HepG2 (cell line): ENCODE results near the gene FAM114A2. TPM values are rescaled to one million over a fixed set of nuclear protein-coding genes. Genes with fewer than 3 reads are reported as not detected.

ENCODE experiments used
- ATAC-seq: fragments of 200-7000 bp; cut with Tn5 transposase; 3 replicates; pipeline ENCODE4 v1.9.1; 2020; ENCODE audit warnings: mild to moderate bottlenecking, moderate library complexity
- BruUV-seq: library from RNA; stranded (reverse); fragments of 400-500 nt; replicated peaks from 2 replicates; lab custom pipeline; 2021; lab: Mats Ljungman, UMichigan
- CTCF ChIA-PET: fragments of 300-600 bp; formaldehyde crosslinking; extraction: SDS; loops from one replicate; lab custom pipeline; 2021; ENCODE audit warnings: low total read pairs, inconsistent platforms, low intra/inter-chr PET ratio; lab: Yijun Ruan, JAX
- POLR2A ChIA-PET: fragments of 350-600 bp; sonication (Branson Sonifier 250); formaldehyde crosslinking; loops from one replicate; lab custom pipeline; 2020; ENCODE audit warnings: antibody characterized with exemption, inconsistent platforms; lab: Yijun Ruan, JAX
- DNase-seq: peaks from one replicate; pipeline ENCODE4 v3.0.0-alpha.2; 2015; ENCODE audit warnings: low spot score
- FAIRE-seq: peaks from 3 replicates; lab custom pipeline; 2011; peaks lifted over from hg19 to GRCh38; lab: Jason Lieb, UNC
- H2AFZ ChIP-seq: one replicate; pipeline ENCODE4 v1.6.1; 2011; ENCODE audit warnings: low read length, inconsistent platforms
- H3K27ac ChIP-seq: fragments of 300-600 bp; 3 replicates; pipeline ENCODE4 v1.8.0; 2011; ENCODE audit warnings: mixed run types, mild to moderate bottlenecking, mixed read lengths, low read length, inconsistent platforms; ENCODE audit not compliant: insufficient read depth; ENCODE audit errors: extremely low read length
- H3K27me3 ChIP-seq, 2 experiments: fragments of 200-600 bp in 1 of 2; 2 replicates in 1 of 2; 3 replicates in 1 of 2; pipeline versions ENCODE4 v1.6.0 to v1.8.0; 2011; ENCODE audit warnings: low read length in 2 of 2, mild to moderate bottlenecking in 2 of 2, moderate library complexity in 2 of 2, inconsistent platforms in 1 of 2; ENCODE audit not compliant: insufficient read depth in 2 of 2, control insufficient read depth in 1 of 2
- H3K36me3 ChIP-seq, 2 experiments: fragments of 200-600 bp in 1 of 2; replicated peaks in 1 of 2; 2 replicates in 1 of 2; 3 replicates in 1 of 2; pipeline versions ENCODE4 v1.5.1 to v1.8.0; 2011; ENCODE audit warnings: low read length in 2 of 2, inconsistent platforms in 1 of 2; ENCODE audit not compliant: insufficient read depth in 2 of 2, control insufficient read depth in 1 of 2
- H3K4me1 ChIP-seq: 2 replicates; pipeline ENCODE4 v1.5.1; 2012; ENCODE audit warnings: low read length, inconsistent platforms; ENCODE audit not compliant: insufficient read depth
- H3K4me2 ChIP-seq: 2 replicates; pipeline ENCODE4 v1.6.0; 2011; ENCODE audit warnings: low read depth, low read length, inconsistent platforms
- H3K4me3 ChIP-seq, 3 experiments: fragments of 200-600 bp in 1 of 3; sonication (generic), shearing (Covaris generic) in 1 of 3; replicated peaks in 1 of 3; 2 replicates each; pipeline ENCODE4 v1.5.1; 2011 to 2016; ENCODE audit warnings: low read length in 3 of 3, inconsistent platforms in 2 of 3, low read depth in 2 of 3, mild to moderate bottlenecking in 2 of 3, control low read depth in 1 of 3, mixed read lengths in 1 of 3; ENCODE audit not compliant: insufficient read depth in 1 of 3
- H3K79me2 ChIP-seq: one replicate; pipeline ENCODE4 v1.6.1; 2011; ENCODE audit warnings: low read length, inconsistent platforms; ENCODE audit not compliant: insufficient read depth
- H3K9ac ChIP-seq: 2 replicates; pipeline ENCODE4 v1.6.0; 2011; ENCODE audit warnings: mild to moderate bottlenecking, low read depth, low read length, inconsistent platforms; ENCODE audit not compliant: insufficient read depth
- H3K9me3 ChIP-seq: 2 replicates; pipeline ENCODE4 v1.5.1; 2012; ENCODE audit warnings: mild to moderate bottlenecking, low read length
- H4K20me1 ChIP-seq: 2 replicates; pipeline ENCODE4 v1.6.0; 2011; ENCODE audit warnings: inconsistent platforms, mild to moderate bottlenecking, low read length, moderate library complexity; ENCODE audit not compliant: insufficient read depth
- CREBL2 ChIP-seq: sonication (generic); formaldehyde crosslinking; IDR thresholded peaks from 2 replicates; pipeline ENCODE4 v1.8.1; 2023; ENCODE audit warnings: missing genetic modification reagents, mild to moderate bottlenecking, borderline replicate concordance
- DNMT1 ChIP-seq: sonication (generic); formaldehyde crosslinking; IDR thresholded peaks from 2 replicates; pipeline ENCODE4 v1.5.1; 2020; ENCODE audit warnings: mild to moderate bottlenecking, missing genetic modification reagents
- DR1 ChIP-seq: sonication (generic); formaldehyde crosslinking; IDR thresholded peaks from 2 replicates; pipeline ENCODE4 v1.8.0; 2021; ENCODE audit warnings: mild to moderate bottlenecking, missing genetic modification reagents, inconsistent platforms
- JUNB ChIP-seq: sonication (generic); formaldehyde crosslinking; IDR thresholded peaks from 2 replicates; pipeline ENCODE4 v1.8.0; 2022; ENCODE audit warnings: missing genetic modification reagents, mild to moderate bottlenecking, borderline replicate concordance
- NFAT5 ChIP-seq: sonication (generic); formaldehyde crosslinking; IDR thresholded peaks from 2 replicates; pipeline ENCODE4 v1.4.0; 2020; ENCODE audit warnings: missing genetic modification reagents
- NR3C1 ChIP-seq: sonication (generic); formaldehyde crosslinking; IDR thresholded peaks from 2 replicates; pipeline ENCODE4 v1.4.0; 2020; ENCODE audit warnings: missing genetic modification reagents
- PHF5A ChIP-seq: IDR thresholded peaks from one replicate; pipeline ENCODE4 v1.6.1; 2018; ENCODE audit warnings: low read depth, missing genetic modification reagents; ENCODE audit not compliant: unreplicated experiment
- TARDBP ChIP-seq: sonication (generic); formaldehyde crosslinking; IDR thresholded peaks from 2 replicates; pipeline ENCODE4 v1.8.0; 2022; ENCODE audit warnings: mild to moderate bottlenecking, missing genetic modification reagents
- TFE3 ChIP-seq: IDR thresholded peaks from 2 replicates; pipeline ENCODE4 v1.6.1; 2016
- ZHX1 ChIP-seq: sonication (generic); formaldehyde crosslinking; IDR thresholded peaks from 2 replicates; pipeline ENCODE4 v1.8.1; 2022; ENCODE audit warnings: low read depth, mild to moderate bottlenecking, missing genetic modification reagents
- ZNF790 ChIP-seq: sonication (generic); formaldehyde crosslinking; IDR thresholded peaks from 2 replicates; pipeline ENCODE4 v1.8.0; 2022; ENCODE audit warnings: missing genetic modification reagents, mild to moderate bottlenecking, borderline replicate concordance
- WGBS: methylation state at CpG from one replicate; pipeline ENCODE4 v1.1.6; 2017; ENCODE audit warnings: low lambda C conversion rate; 5-methylcytosine and 5-hydroxymethylcytosine counted together
- in situ Hi-C: cut with HindIII; loops from 2 replicates; pipeline ENCODE4 v1.10.0; 2017; ENCODE audit warnings: low pct_unique_long_range_greater_than_20kb; ENCODE audit not compliant: extremely low pct_ligation_motif_present
- intact Hi-C: fragments of 100-400 bp; cut with micrococcal nuclease; formaldehyde crosslinking; loops from one replicate; pipeline ENCODE4 v1.10.0; 2022; ENCODE audit not compliant: unreplicated experiment
- polyA plus RNA-seq, 8 experiments: library from polyadenylated mRNA; depleted of rRNA in 3 of 8; stranded (reverse) in 7 of 8; unstranded in 1 of 8; fragments of >200 nt; fragmentation: Illumina TruSeq in 4 of 8; extraction: Trizol in 4 of 8; gene quantifications; 2 replicates each; pipeline versions ENCODE4 v1.2.1 to v1.2.3, GENCODE V29; 2011 to 2016; ENCODE audit warnings: low read depth in 4 of 8, missing spikeins in 1 of 8, mixed read lengths in 1 of 8; ENCODE audit not compliant: insufficient read depth in 1 of 8
- total RNA-seq, 5 experiments: library from RNA; depleted of rRNA; stranded (reverse); fragments of >200 nt; fragmentation: Illumina TruSeq; extraction: Trizol; gene quantifications; 2 replicates each; pipeline ENCODE4 v1.2.3, GENCODE V29; 2016; ENCODE audit warnings: low read depth in 1 of 5

FAM114A2 gene
- total and polyA plus RNA-seq, 2 of the 13 experiments (the other 11 are each of a cell fraction or from before 2014, with no cell fraction given) = 6.9 to 11.4 TPM

- Histone ChIP-seq H3K9ac (no peak overlapping the region), H3K4me1 (no peaks in the 10 kb centered on the region), H3K9me3 (no peaks in the 10 kb centered on the region), H3K27me3 (no peaks in the 10 kb centered on the region), H4K20me1 (no peaks in the 10 kb centered on the region), H3K27ac (no peak overlapping the region), H3K4me3 (no peak overlapping the region), H3K79me2 (no peaks in the 10 kb centered on the region), H3K4me2 (no peak overlapping the region), H3K36me3 (no peaks in the 10 kb centered on the region), H2AFZ (no peak overlapping the region)
- POLR2A ChIA-PET = no interaction called here
- no TSS peak for BruUV-seq
- in situ Hi-C loops = no loop called here
- DNase-seq (no peak), FAIRE-seq (no peak), ATAC-seq (no peak)
- intact Hi-C loops = no loop called here
- 100% methylated on average over 4 of the region's 4 CpGs for WGBS
- CTCF ChIA-PET = no interaction called here
- TF ChIP-seq DNMT1 (CRISPR knock-in tag) (no peak), ZNF790 (CRISPR knock-in tag) (no peak), TARDBP (CRISPR knock-in tag) (no peak), PHF5A (CRISPR knock-in tag) (no peak), CREBL2 (CRISPR knock-in tag) (no peak), DR1 (CRISPR knock-in tag) (no peak), NFAT5 (CRISPR knock-in tag) (no peak), ZHX1 (CRISPR knock-in tag) (no peak), JUNB (CRISPR knock-in tag) (no peak), TFE3 (CRISPR knock-in tag) (no peak), NR3C1 (CRISPR knock-in tag) (no peak)
Measured at GRCh38 chr5:154015071-154015693, 23.5 kb downstream of the FAM114A2 start.
